GM21717 (cell line): ENCODE results near the gene MITF.

Experiments
- ATAC-seq: cut with Tn5 transposase; IDR thresholded peaks from one replicate; pipeline ENCODE4 v1.9.1; 2021; ENCODE audit warnings: mild to moderate bottlenecking, moderate library complexity; ENCODE audit not compliant: unreplicated experiment

Gene MITF

DNA sequence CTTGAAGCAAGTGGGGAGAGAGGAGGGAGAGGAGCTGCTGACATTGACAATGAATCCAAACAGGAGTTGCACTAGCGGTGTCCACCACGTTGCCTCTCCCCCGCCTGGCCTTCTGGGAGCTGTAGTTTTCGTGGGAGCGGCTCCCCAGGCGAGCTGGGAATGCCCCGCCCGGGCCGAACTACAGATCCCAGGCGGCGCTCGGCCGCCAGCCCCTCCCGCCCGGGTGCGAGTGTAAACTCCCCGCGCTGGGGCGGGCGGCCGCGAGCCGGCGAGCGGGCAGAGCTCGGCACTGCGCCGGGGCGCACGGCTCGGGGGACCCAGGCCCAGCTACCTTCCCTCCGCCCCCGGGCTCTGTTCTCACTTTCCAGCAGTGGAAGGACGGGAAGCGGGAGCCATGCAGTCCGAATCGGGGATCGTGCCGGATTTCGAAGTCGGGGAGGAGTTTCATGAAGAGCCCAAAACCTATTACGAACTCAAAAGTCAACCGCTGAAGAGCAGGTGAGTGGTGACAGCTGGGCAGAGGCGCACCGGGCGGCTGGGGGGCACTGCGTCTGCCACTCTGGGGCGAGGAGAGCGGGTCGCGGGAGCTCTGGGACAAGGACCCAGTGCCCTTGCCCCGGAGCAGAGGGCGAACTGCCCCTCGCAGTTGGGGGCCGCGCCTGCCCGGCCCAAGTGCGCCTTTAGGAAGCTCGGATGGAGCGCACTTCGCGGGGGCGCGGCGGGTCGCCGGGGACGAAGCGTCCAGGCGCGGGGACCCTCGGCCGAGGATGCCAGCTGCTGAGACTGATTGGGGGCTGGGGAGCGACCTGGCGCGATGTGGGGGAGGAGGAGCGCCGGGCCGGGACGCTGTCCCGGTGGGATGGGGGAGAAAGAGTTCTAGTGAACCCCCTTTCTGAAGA lies at the start of gene MITF:
TSS of gene MITF (plus strand) at position 261 of the 899 bp plus-strand sequence. CDS start at position 395, 134 bp downstream.
- peak; percentile 98 for ATAC-seq

DNA sequence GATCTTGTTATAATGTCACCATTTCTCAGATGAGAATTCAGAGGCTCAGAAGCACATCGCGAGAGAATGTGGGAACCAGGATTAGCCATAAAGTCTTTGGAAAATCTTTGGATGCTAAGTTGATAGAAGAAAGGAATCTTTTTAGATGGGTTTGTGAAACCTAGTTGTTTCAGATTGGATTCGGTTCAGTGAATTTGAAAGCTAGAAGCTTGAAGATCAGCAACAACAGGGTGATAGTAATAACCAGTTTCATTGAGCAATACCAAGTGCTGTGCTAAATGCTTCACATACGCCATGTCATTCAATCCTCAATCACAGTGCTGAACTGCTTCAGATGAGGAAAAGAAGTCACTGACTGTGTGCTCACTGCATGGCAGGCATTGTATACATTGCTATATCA lies 47.4 kb upstream of the MITF start:
- no peak for ATAC-seq

DNA sequence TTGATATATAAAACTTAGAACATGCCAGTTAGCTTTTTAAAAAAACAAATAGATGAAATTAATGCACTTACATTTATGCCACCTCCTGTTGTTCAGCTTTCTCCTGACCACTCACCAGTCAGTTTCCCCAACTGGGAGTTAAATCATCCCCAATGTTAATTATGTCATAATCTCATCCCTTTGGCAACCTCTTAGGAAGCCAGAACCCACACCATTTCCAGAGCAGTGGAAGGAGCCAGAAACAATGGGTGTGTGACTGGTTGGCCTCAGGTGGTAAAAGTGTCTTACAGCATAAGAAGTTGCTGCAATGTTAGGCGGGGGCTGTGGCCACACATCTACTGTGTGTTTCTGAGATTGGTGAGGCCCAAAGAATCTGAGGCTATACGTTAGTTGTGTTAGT lies 46.5 kb upstream of the MITF start:
- ATAC-seq: no peak

GRCh38 chr3:69695443-69695842 lies 43.8 kb upstream of the MITF start:
- no peak for ATAC-seq

- ATAC-seq: no peak
Observed at GRCh38 chr3:69695933-69696332, 43.3 kb upstream of the MITF start.

DNA sequence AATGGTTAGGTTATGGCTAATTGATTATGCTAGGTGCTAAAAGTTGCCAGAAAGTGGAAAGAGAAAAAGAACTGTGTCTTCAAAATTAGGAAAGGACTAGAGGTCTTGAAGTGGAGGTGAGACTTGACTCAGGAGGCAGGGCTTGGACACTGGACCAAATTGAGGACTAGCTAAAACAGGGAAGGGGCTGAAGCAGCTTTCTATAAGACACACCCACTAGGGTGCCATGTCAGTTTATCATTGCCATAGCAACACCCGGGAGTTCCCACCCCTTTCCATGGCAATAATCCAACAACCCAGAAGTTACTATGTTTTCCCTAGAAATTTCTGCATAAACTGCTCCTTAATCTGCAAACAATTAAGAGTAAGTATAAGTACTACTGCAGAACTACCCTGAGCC lies 42.9 kb upstream of the MITF start:
- no peak for ATAC-seq

- ATAC-seq: no peak
Observed at GRCh38 chr3:69697381-69697780, 41.9 kb upstream of the MITF start.

DNA sequence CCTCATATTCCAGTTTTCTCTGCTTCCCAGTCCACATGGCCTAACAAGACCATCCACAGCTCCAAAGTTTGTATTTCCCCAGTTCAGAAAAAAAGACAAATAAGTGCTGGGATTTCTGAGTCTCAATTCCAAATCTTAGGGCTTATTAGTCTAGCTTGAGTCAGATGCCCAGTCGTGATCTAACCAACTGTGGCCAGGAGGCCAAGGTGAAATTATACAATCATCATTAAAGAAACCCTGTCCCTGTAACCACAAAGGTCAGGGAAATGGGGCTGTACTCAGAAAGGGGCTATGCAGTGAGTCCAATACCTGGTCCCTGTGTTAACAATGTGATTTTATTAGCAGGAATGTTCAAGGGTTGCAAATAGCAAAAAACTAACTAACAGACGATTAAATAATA lies 40.5 kb upstream of the MITF start:
- ATAC-seq: no peak

GRCh38 chr3:69699183-69699582 lies 40.1 kb upstream of the MITF start:
- no peak for ATAC-seq

DNA sequence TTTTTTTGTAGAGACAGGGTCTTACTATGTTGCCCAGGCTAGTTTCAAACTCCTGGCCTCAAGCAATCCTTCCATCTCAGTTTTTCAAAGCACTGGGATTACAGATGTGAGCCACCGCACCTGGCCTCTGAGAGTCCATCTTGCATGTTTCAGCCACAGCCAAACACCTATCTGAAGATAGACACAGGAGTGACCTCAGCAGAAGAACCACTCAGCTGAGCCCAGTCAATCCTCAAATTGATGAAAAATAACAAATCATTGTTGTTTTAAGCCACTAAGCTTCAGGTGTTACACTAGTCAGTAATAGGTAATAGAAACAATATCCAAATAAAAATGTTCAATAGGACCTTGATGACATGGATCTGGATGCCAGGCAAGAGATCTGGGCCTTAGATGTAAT lies 38.3 kb upstream of the MITF start:
- no peak for ATAC-seq

DNA sequence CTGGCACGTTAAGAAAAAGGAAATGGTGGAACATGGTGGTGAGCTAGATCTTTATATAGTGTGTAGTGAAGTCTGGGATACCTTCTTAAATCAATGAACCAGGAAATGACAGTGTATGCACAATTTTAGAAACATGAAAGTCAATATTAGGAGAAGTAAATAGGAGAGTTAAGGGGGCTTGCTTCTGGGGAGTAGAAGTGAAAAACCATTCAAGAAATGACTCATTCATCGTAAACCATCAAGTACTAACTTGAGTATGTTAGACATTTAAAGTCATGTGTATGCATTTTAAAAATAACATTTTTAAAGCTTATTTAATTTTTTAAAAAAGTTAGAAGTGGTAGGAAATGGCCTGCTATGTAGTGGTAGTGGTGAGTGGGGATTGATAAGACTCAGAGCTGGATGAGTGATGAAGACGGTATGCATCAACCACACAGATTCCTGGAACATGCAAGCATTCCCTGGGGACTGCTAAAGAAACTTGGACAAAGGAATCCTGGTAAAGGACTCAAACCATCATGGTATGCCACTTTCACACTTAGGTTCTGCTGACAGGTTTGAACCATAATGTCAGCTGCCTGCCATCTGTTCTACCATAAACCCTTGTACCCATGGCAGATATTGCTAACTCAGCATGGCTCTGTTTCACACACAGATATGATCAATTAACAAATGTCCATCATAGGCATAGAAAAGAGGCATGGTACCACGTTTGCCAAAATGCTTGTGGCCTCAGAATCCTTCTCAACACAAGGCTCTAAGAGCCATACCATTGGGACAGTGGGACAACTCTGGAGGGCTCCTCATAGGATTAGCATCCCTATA lies 28.9 kb upstream of the MITF start:
- ATAC-seq: no peak

GRCh38 chr3:69712269-69712668 lies 27.0 kb upstream of the MITF start:
- no peak for ATAC-seq

DNA sequence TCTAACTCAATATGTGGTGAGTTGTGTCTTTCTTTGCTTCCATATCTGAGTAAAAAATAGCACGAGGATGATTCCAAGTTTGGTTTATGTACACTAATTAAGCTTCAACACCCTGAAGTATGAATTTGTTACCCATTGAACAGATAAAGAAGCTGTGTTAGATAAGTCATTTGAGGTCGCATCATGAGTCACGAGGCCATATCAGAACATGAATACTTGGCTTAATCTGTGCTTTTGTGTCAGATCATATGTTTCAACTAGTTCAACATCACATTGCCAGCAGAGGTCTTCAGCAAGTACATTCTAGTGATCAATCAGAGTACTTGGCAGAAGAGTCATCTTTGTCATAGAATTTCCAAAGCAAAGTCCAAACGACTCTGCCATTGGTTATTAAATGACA lies 26.3 kb upstream of the MITF start:
- ATAC-seq: no peak

GRCh38 chr3:69715204-69715603 lies 24.1 kb upstream of the MITF start:
- ATAC-seq: no peak

DNA sequence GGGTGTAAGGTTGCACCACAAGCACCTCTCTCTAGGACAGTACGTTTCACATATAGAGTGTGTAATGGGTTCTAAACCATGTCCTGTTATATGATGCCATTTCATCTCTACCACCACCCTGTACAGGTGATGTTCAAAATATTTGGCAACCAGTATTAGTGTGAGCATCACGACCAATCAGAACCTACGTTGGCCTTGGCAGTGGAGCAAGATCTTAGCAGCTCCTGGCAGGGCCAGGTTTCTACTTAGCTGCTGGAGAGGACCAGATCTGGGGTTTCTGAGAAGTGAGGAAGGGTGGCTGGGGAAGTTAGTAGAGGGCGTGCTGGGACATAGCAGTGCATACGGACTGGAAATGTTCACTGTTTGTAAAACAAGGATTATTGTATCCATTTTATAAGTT lies 23.1 kb upstream of the MITF start:
- no peak for ATAC-seq

DNA sequence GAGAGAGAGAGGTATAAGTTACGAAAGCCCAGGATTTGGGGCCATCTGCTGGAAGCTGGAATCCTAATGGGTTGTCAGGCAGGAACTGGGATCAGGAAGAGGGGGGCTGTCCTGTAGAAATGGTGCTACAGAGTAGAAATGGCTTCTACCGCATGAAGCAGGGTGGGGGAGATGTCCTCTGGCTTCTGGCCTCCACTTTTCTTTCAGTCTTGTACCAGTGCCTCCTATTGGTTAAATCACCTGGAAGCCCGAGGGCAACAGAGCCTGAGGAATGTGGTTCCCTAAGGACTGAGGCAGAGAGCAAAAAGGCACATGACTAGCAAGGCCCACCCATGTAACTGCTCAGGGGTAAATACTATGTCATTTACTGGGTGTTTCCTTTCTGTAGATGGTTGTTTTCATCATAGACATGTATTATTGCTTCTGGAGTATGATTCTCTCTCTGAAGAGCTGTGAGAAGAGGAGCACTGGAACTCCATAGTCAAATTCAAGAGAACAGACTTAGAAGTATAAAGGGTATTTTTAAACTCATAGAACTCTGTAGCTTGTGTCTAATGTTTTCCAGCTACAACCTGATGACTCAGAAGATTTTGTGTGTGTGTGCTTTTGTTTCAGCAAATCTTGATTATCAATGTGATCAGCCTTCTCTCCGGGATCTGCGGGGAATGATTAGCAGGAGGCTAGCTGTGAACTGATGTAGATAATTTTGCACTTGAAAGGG lies 20.2 kb upstream of the MITF start:
- no peak for ATAC-seq

GRCh38 chr3:69719587-69720122 lies 19.6 kb upstream of the MITF start:
- no peak for ATAC-seq

DNA sequence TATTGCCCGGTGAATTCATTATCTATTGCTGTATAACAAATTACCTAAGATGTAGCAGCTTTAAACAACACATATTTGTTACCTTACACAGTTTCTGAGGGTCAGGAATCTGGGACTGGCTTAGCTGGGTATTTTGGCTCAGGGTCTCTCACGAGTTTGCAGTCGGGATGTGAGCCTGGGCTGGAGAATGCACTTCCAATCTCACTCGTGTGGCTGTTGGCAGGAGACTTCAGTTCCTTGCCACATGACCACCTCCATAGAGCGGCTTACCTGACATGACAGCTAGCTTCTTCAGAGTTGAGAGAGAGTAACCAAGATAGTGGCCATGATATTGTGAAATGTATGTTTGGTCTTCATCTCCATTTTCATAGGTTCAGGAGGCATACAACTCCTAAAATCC lies 18.4 kb upstream of the MITF start:
- ATAC-seq: no peak

- ATAC-seq: no peak
Observed at GRCh38 chr3:69723389-69723788, 15.9 kb upstream of the MITF start.

DNA sequence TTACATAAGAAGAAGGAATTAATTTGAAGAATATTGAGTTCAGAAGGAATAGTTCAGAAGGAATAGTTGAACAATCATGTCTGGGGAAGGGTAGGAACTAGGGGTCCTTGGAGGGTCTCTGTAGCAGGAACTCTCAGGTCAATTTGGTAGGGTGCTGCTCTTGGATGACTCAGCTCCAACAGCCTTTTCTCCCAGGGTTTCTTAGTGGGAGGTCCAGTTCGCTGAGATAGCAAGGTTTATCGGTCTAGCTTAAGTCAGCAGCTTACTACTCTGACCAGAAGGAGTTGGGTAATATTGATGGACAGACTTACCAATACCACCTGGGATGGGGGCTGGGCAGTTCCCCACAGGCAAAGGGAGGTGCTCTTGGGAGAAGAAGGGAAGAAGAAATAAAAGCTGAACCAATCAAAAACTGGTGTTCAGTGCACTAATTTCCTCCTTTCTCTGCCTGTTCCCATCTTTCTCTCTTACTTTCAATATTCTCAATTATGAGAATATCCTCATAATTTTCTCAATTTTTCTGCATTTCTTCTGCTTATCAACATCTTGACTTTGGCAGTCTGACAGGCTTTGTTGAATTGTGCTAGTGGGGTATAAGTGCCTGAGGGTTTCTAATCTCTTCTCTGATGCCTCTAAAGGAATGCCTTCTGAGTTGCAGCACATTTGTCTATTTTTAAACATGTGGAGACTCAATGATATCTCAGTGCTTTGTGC lies 14.4 kb upstream of the MITF start:
- ATAC-seq: no peak
